HG03095 (cell line): Measurements from ENCODE around the gene MSH4.
"Not testable (repeated sequence)": the region's sequence is repeated elsewhere in the genome, so short reads cannot be mapped to it uniquely, and the experiment has no call there.

Experiments used
- ATAC-seq: cut with Tn5 transposase; IDR thresholded peaks from one replicate; pipeline ENCODE4 v1.9.1; 2021; ENCODE audit warnings: moderate library complexity; ENCODE audit not compliant: unreplicated experiment

MSH4 gene

GRCh38 chr1:75922698-75923097 is 126.0 kb downstream of the MSH4 start:
- no peak for ATAC-seq

GRCh38 chr1:75932304-75932703 is 135.6 kb downstream of the MSH4 start, which contains the start of gene ASB17:
Gene ASB17, minus strand, starts transcription at chr1:75932404. Its CDS starts 113 bp downstream, at chr1:75932291.
- no peak for ATAC-seq

- ATAC-seq, result peak; percentile 53
Measured at GRCh38 chr1:75937034-75937433, 140.4 kb downstream of the MSH4 start.

DNA sequence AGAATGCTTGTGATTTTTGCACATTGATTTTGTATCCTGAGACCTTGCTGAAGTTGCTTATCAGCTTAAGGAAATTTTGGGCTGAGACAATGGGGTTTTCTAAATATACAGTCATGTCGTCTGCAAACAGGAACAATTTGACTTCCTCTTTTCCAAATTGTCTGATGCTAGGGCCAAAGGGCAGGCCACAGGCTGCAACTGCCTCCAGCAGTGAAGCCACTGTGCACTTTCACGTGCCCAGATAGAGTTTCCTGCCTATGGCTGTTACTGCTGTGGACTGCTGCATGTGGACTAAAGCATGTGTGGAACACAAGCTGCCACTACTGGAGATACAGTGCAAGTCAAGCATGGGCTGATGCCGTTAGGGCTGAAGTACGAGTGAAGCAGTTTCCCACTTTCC is 146.4 kb downstream of the MSH4 start:
- not testable (repeated sequence) for ATAC-seq

- ATAC-seq, result no peak
Measured at GRCh38 chr1:75950176-75950575, 153.5 kb downstream of the MSH4 start.

GRCh38 chr1:75952016-75952415 is 155.3 kb downstream of the MSH4 start:
- no peak for ATAC-seq

- ATAC-seq, result no peak
Measured at GRCh38 chr1:75953461-75953860, 156.8 kb downstream of the MSH4 start.

DNA sequence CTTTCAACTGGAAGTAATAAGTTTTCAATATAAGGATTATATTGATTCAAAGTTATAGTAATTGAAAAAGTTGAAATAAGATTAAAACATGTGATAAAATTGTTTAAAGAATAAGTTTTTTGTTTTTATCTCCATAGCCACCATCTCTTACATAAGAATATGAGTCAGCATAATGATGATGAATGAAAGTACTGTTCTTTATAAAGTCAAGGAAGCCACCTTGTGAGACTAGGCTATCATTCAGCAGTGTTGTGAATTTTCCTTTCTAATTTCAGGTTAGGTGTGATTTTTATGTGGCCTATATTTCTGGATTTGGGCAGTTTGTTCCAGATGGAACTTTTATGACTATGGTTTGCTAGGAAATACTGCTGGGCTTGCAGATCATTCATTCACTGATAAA is 157.9 kb downstream of the MSH4 start:
- ATAC-seq, result no peak
